Endometrial microvascular endothelial cells (primary cell): Measurements from ENCODE around the gene C1QA. TPM values are rescaled to one million over a fixed set of nuclear protein-coding genes. Genes with fewer than 3 reads are reported as not detected.

Experiments
- in situ Hi-C: cut with HindIII; loops from 2 replicates; pipeline ENCODE4 v1.10.0; 2017; ENCODE audit warnings: low sequenced_read_pairs, low pct_unique_long_range_greater_than_20kb; ENCODE audit errors: inconsistent ontology term
- total RNA-seq: library from RNA; depleted of rRNA; stranded (reverse); fragments of >200 nt; gene quantifications from one replicate; pipeline ENCODE4 v1.2.3, GENCODE V29; 2015; ENCODE audit errors: inconsistent ontology term

C1QA gene
- not detected for total RNA-seq

GRCh38 chr1:22636353-22636752 is at the start of gene C1QA:
TSS of gene C1QA (plus strand) at chr1:22636628. CDS start at chr1:22637617, 989 bp downstream.
- in situ Hi-C loops: no loop called here

GRCh38 chr1:22587247-22587646 is 49.2 kb upstream of the C1QA start:
- in situ Hi-C loops: no loop called here

- in situ Hi-C loops: no loop called here
These were observed 47.5 kb upstream of the C1QA start for GRCh38 chr1:22588899-22589422.

GRCh38 chr1:22591576-22591975 is 44.9 kb upstream of the C1QA start:
- in situ Hi-C loops: no loop called here

- in situ Hi-C loops: no loop called here
These were observed 44.4 kb upstream of the C1QA start for GRCh38 chr1:22592051-22592450.

GRCh38 chr1:22592919-22593790 is 43.3 kb upstream of the C1QA start:
- in situ Hi-C loops: no loop called here

GRCh38 chr1:22594396-22594795 is 42.0 kb upstream of the C1QA start:
- in situ Hi-C loops: no loop called here

- in situ Hi-C loops: no loop called here
These were observed 41.3 kb upstream of the C1QA start for GRCh38 chr1:22595108-22595507.

GRCh38 chr1:22597301-22597965 is 39.0 kb upstream of the C1QA start:
- in situ Hi-C loops: no loop called here

GRCh38 chr1:22597996-22598395 is 38.4 kb upstream of the C1QA start:
- in situ Hi-C loops: no loop called here

- in situ Hi-C loops: no loop called here
These were observed 37.7 kb upstream of the C1QA start for GRCh38 chr1:22598736-22599135.

GRCh38 chr1:22600071-22600816 is 36.2 kb upstream of the C1QA start:
- in situ Hi-C loops: no loop called here

- in situ Hi-C loops: no loop called here
These were observed 35.4 kb upstream of the C1QA start for GRCh38 chr1:22600817-22601605.

GRCh38 chr1:22601610-22602009 is 34.8 kb upstream of the C1QA start:
- in situ Hi-C loops: no loop called here

GRCh38 chr1:22602060-22602740 is 34.2 kb upstream of the C1QA start:
- in situ Hi-C loops: no loop called here

- in situ Hi-C loops: no loop called here
These were observed 30.3 kb upstream of the C1QA start for GRCh38 chr1:22606161-22606560.

GRCh38 chr1:22607154-22607553 is 29.3 kb upstream of the C1QA start:
- in situ Hi-C loops: no loop called here

- in situ Hi-C loops: no loop called here
These were observed 28.1 kb upstream of the C1QA start for GRCh38 chr1:22608361-22608760.
